LHCN-M2 (cell line): ENCODE data around the gene VAV2. TPM values are rescaled to one million over a fixed set of nuclear protein-coding genes. Genes with fewer than 3 reads are reported as not detected.

Experiments
- DNase-seq: peaks from one replicate; pipeline ENCODE4 v3.0.0-alpha.2; 2012; ENCODE audit warnings: low read depth
- total RNA-seq: library from RNA; depleted of rRNA; stranded (reverse); fragments of >200 nt; gene quantifications from 2 replicates; pipeline ENCODE4 v1.2.3, GENCODE V29; 2014

Gene VAV2
- total RNA-seq, 1 experiment from 2014 or later: 13.0 TPM

GRCh38 chr9:133784731-133785561 is 207.2 kb downstream of the VAV2 start:
- peak; percentile 38 for DNase-seq

GRCh38 chr9:133783331-133783731 is 208.8 kb downstream of the VAV2 start:
- DNase-seq: no peak

- peak; percentile 41 for DNase-seq
These were observed 209.7 kb downstream of the VAV2 start for GRCh38 chr9:133782157-133783130.

- DNase-seq: no peak
These were observed 210.3 kb downstream of the VAV2 start for GRCh38 chr9:133781828-133782135.

- no peak for DNase-seq
These were observed 210.9 kb downstream of the VAV2 start for GRCh38 chr9:133780962-133781827.

GRCh38 chr9:133780404-133780945 is 211.6 kb downstream of the VAV2 start:
- no peak for DNase-seq

- no peak for DNase-seq
These were observed 212.4 kb downstream of the VAV2 start for GRCh38 chr9:133779516-133780403.

GRCh38 chr9:133779081-133779480 is 213.0 kb downstream of the VAV2 start:
- DNase-seq: no peak

GRCh38 chr9:133778336-133779013 is 213.6 kb downstream of the VAV2 start:
- no peak for DNase-seq

GRCh38 chr9:133777871-133778270 is 214.3 kb downstream of the VAV2 start:
- no peak for DNase-seq

GRCh38 chr9:133777068-133777791 is 214.9 kb downstream of the VAV2 start:
- DNase-seq: no peak

- no peak for DNase-seq
These were observed 215.9 kb downstream of the VAV2 start for GRCh38 chr9:133775951-133776905.

- DNase-seq: no peak
These were observed 216.8 kb downstream of the VAV2 start for GRCh38 chr9:133775291-133775690.

GRCh38 chr9:133774799-133775198 is 217.3 kb downstream of the VAV2 start:
- DNase-seq: no peak

- no peak for DNase-seq
These were observed 218.1 kb downstream of the VAV2 start for GRCh38 chr9:133773889-133774655.

GRCh38 chr9:133772581-133772980 is 219.5 kb downstream of the VAV2 start:
- DNase-seq: no peak
